IMR-90 (cell line): ENCODE results near the gene ASB14. TPM values are rescaled to one million over a fixed set of nuclear protein-coding genes. Genes with fewer than 3 reads are reported as not detected.

Experiments
- ATAC-seq: fragments of 200-7000 bp; cut with Tn5 transposase; 2 replicates; pipeline ENCODE4 v1.9.1; 2020; ENCODE audit warnings: low read depth, mild to moderate bottlenecking, moderate library complexity
- BruUV-seq: library from RNA; stranded (reverse); fragments of 400-500 nt; replicated peaks from 2 replicates; lab custom pipeline; 2021; lab: Mats Ljungman, UMichigan
- CTCF ChIA-PET: fragments of 300-600 bp; formaldehyde crosslinking; extraction: SDS; loops from one replicate; lab custom pipeline; 2021; ENCODE audit warnings: antibody characterized with exemption; lab: Yijun Ruan, JAX
- POLR2A ChIA-PET: fragments of 300-600 bp; sonication (Branson Sonifier 250); formaldehyde crosslinking; loops from one replicate; lab custom pipeline; 2022; ENCODE audit warnings: antibody characterized with exemption; ENCODE audit not compliant: unreplicated experiment; lab: Charles Lee
- DNase-seq: peaks from one replicate; pipeline ENCODE4 v3.0.0; 2013
- H2AFZ ChIP-seq: replicated peaks from 2 replicates; pipeline ENCODE3; 2013; ENCODE audit warnings: low read length, mild to moderate bottlenecking; ENCODE audit not compliant: poor library complexity
- H2AK5ac ChIP-seq: 2 replicates; pipeline ENCODE4 v1.6.1; 2013; ENCODE audit warnings: low read depth, low read length, inconsistent platforms
- H2AK9ac ChIP-seq: replicated peaks from 2 replicates; pipeline ENCODE3; 2013; ENCODE audit warnings: mild to moderate bottlenecking, low read depth, low read length, moderate library complexity; ENCODE audit not compliant: poor library complexity
- H2BK120ac ChIP-seq: 2 replicates; pipeline ENCODE4 v1.6.1; 2013; ENCODE audit warnings: low read depth, low read length, inconsistent platforms
- H2BK15ac ChIP-seq: 3 replicates; pipeline ENCODE4 v1.6.1; 2013; ENCODE audit warnings: low read depth, low read length, inconsistent platforms
- H2BK20ac ChIP-seq: 2 replicates; pipeline ENCODE4 v1.6.1; 2013; ENCODE audit warnings: low read depth, mild to moderate bottlenecking, inconsistent platforms, low read length, moderate library complexity
- H2BK5ac ChIP-seq: 2 replicates; pipeline ENCODE4 v1.6.1; 2013; ENCODE audit warnings: mild to moderate bottlenecking, low read depth, low read length, inconsistent platforms; ENCODE audit not compliant: poor library complexity, severe bottlenecking
- H3K14ac ChIP-seq: replicated peaks from 2 replicates; pipeline ENCODE4 v1.6.1; 2013; ENCODE audit warnings: low read depth, low read length, inconsistent platforms
- H3K18ac ChIP-seq: 2 replicates; pipeline ENCODE4 v1.6.1; 2013; ENCODE audit warnings: low read depth, low read length, control low read depth
- H3K23ac ChIP-seq: 2 replicates; pipeline ENCODE4 v1.6.1; 2013; ENCODE audit warnings: low read depth, low read length, inconsistent platforms
- H3K27ac ChIP-seq: 2 replicates; pipeline ENCODE4 v1.5.1; 2013; ENCODE audit warnings: mild to moderate bottlenecking, control low read depth, low read length; ENCODE audit not compliant: insufficient read depth
- H3K27me3 ChIP-seq: 2 replicates; pipeline ENCODE4 v1.6.1; 2013; ENCODE audit warnings: low read length; ENCODE audit not compliant: control insufficient read depth, insufficient read depth
- H3K36me3 ChIP-seq: 2 replicates; pipeline ENCODE4 v1.6.1; 2013; ENCODE audit warnings: low read length, mixed read lengths; ENCODE audit not compliant: control insufficient read depth, insufficient read depth
- H3K4ac ChIP-seq: 2 replicates; pipeline ENCODE4 v1.6.1; 2013; ENCODE audit warnings: low read depth, low read length, inconsistent platforms
- H3K4me1 ChIP-seq: 2 replicates; pipeline ENCODE4 v1.6.1; 2013; ENCODE audit warnings: low read length, mixed read lengths; ENCODE audit not compliant: control insufficient read depth, insufficient read depth
- H3K4me2 ChIP-seq: 2 replicates; pipeline ENCODE4 v1.6.1; 2013; ENCODE audit warnings: low read depth, mild to moderate bottlenecking, control low read depth, low read length, moderate library complexity
- H3K4me3 ChIP-seq: 2 replicates; pipeline ENCODE4 v1.5.1; 2013; ENCODE audit warnings: low read depth, mild to moderate bottlenecking, control low read depth, low read length, moderate library complexity; ENCODE audit not compliant: insufficient read depth
- H3K56ac ChIP-seq: 2 replicates; pipeline ENCODE4 v1.6.1; 2013; ENCODE audit warnings: low read length, inconsistent platforms; ENCODE audit not compliant: insufficient read depth; ENCODE audit errors: extremely low read depth
- H3K79me1 ChIP-seq, 2 experiments: 2 replicates each; pipeline ENCODE4 v1.6.1; 2013; ENCODE audit warnings: low read length in 2 of 2, inconsistent platforms in 1 of 2, low read depth in 1 of 2
- H3K9ac ChIP-seq: 2 replicates; pipeline ENCODE4 v1.6.1; 2013; ENCODE audit warnings: low read depth, low read length, control low read depth
- H3K9me1 ChIP-seq: 2 replicates; pipeline ENCODE4 v1.6.1; 2013; ENCODE audit warnings: low read length, inconsistent platforms; ENCODE audit not compliant: insufficient read depth
- H3K9me3 ChIP-seq: 2 replicates; pipeline ENCODE4 v1.6.1; 2013; ENCODE audit warnings: low read length; ENCODE audit not compliant: control insufficient read depth, insufficient read depth
- H4K20me1 ChIP-seq: 2 replicates; pipeline ENCODE4 v1.6.1; 2013; ENCODE audit warnings: low read length, inconsistent platforms; ENCODE audit not compliant: insufficient read depth
- H4K5ac ChIP-seq: 2 replicates; pipeline ENCODE4 v1.6.1; 2013; ENCODE audit warnings: mild to moderate bottlenecking, low read depth, low read length, control low read depth
- H4K8ac ChIP-seq, 2 experiments: 2 replicates each; pipeline ENCODE4 v1.6.1; 2013; ENCODE audit warnings: low read depth in 2 of 2, low read length in 2 of 2, control low read depth in 1 of 2, inconsistent platforms in 1 of 2
- H4K91ac ChIP-seq: 2 replicates; pipeline ENCODE4 v1.6.1; 2013; ENCODE audit warnings: low read depth, low read length, inconsistent platforms; ENCODE audit not compliant: insufficient read depth
- BHLHE40 ChIP-seq: fragments of 150-350 bp; IDR thresholded peaks from 2 replicates; pipeline ENCODE4 v1.6.1; 2016; ENCODE audit warnings: mild to moderate bottlenecking, low read depth, low read length
- CEBPB ChIP-seq: IDR thresholded peaks from 2 replicates; pipeline ENCODE4 v1.6.1; 2012; ENCODE audit warnings: low read depth, low read length, improper control_type of control experiment
- FOS ChIP-seq: fragments of 150-350 bp; IDR thresholded peaks from 2 replicates; pipeline ENCODE4 v1.6.1; 2016; ENCODE audit warnings: low read depth, low read length
- MAFK ChIP-seq: IDR thresholded peaks from 2 replicates; pipeline ENCODE4 v1.6.1; 2012; ENCODE audit warnings: low read depth, low read length, improper control_type of control experiment
- MAZ ChIP-seq: IDR thresholded peaks from 2 replicates; pipeline ENCODE4 v1.6.1; 2012; ENCODE audit warnings: low read depth, mild to moderate bottlenecking, low read length, improper control_type of control experiment, moderate library complexity, borderline replicate concordance
- MXI1 ChIP-seq: IDR thresholded peaks from 2 replicates; pipeline ENCODE4 v1.6.1; 2012; ENCODE audit warnings: low read depth, mild to moderate bottlenecking, low read length, moderate library complexity, borderline replicate concordance
- NFE2L2 ChIP-seq: fragments of 150-350 bp; IDR thresholded peaks from 2 replicates; pipeline ENCODE4 v1.6.1; 2016; ENCODE audit warnings: low read depth, mild to moderate bottlenecking, low read length
- POLR2A ChIP-seq: IDR thresholded peaks from 2 replicates; pipeline ENCODE4 v1.6.1; 2012; ENCODE audit warnings: mild to moderate bottlenecking, low read depth, low read length
- USF2 ChIP-seq: fragments of 150-350 bp; IDR thresholded peaks from 2 replicates; pipeline ENCODE4 v1.6.1; 2017; ENCODE audit warnings: mild to moderate bottlenecking, antibody characterized with exemption, low read length, low read depth
- WGBS, 2 experiments: methylation state at CpG; one replicate each; pipeline versions ENCODE4 v1.1.5 to v1.1.7; 2013; ENCODE audit warnings: missing lambda C conversion rate in 2 of 2; ENCODE audit not compliant: insufficient read length in 1 of 2; ENCODE audit errors: extremely low coverage in 2 of 2; 5-methylcytosine and 5-hydroxymethylcytosine counted together
- dilution Hi-C: fragments of 300-500 bp; cut with HindIII; formaldehyde crosslinking; loops from one replicate; pipeline ENCODE4 v1.14.3; 2018; ENCODE audit warnings: low sequenced_read_pairs; ENCODE audit not compliant: unreplicated experiment
- in situ Hi-C: fragments of 300-500 bp; cut with MboI; formaldehyde crosslinking; loops from 3 replicates; pipeline ENCODE4 v1.14.3; 2019; ENCODE audit warnings: low sequenced_read_pairs, inconsistent platforms, mixed read lengths
- intact Hi-C: fragments of 100-400 bp; cut with micrococcal nuclease; formaldehyde crosslinking; loops from 2 replicates; pipeline ENCODE4 v1.10.0; 2022
- polyA plus RNA-seq, 3 experiments: library from polyadenylated mRNA; depleted of rRNA; stranded (reverse); fragments of >200 nt; gene quantifications; 2 replicates each; pipeline ENCODE4 v1.2.3, GENCODE V29; 2012; ENCODE audit warnings: low replicate concordance in 1 of 3
- total RNA-seq: library from RNA; depleted of rRNA; stranded (reverse); fragments of >200 nt; gene quantifications from 2 replicates; pipeline ENCODE4 v1.2.3, GENCODE V29; 2012
- TF ChIP-seq, protein P1 (sequence below): conservative IDR thresholded peaks from 2 replicates; pipeline ENCODE4 v1.5.1; 2012; ENCODE audit warnings: mild to moderate bottlenecking, low read depth, low read length, improper control_type of control experiment

Gene ASB14
- total and polyA plus RNA-seq, 2 of the 4 experiments (the other 2 are of a cell fraction): not detected

GRCh38 chr3:57275393-57275792 is 17.1 kb downstream of the ASB14 start:
- no TSS peak for BruUV-seq
- Histone ChIP-seq H2AK9ac (no peak overlapping the region), H2BK20ac (no peak overlapping the region), H3K4me1 (no peaks in the 10 kb centered on the region), H2BK15ac (no peak overlapping the region), H4K8ac (no peak overlapping the region), H2BK5ac (no peak overlapping the region), H4K5ac (no peak overlapping the region), H3K79me1 (no peaks in the 10 kb centered on the region), H4K91ac (no peak overlapping the region), H2AFZ (no peak overlapping the region), H3K9me3 (peaks cover 3% of the 10 kb centered on the region; the same call in 1 of the 2 replicates), H3K23ac (no peak overlapping the region), H3K27ac (no peak overlapping the region), H3K14ac (no peak overlapping the region), H3K36me3 (peaks cover 4% of the 10 kb centered on the region; the same call in 1 of the 2 replicates), H3K9ac (no peak overlapping the region), H3K4ac (no peak overlapping the region), H3K27me3 (no peaks in the 10 kb centered on the region), H3K18ac (no peak overlapping the region), H4K20me1 (no peaks in the 10 kb centered on the region), H3K9me1 (peaks cover 3% of the 10 kb centered on the region; the same call in 1 of the 2 replicates), H3K56ac (no peak overlapping the region), H3K4me2 (no peak overlapping the region), H2BK120ac (no peak overlapping the region), H2AK5ac (no peak overlapping the region), H3K4me3 (no peak overlapping the region)
- no peak for DNase-seq
- ChIA-PET CTCF (no interaction called here), POLR2A (no interaction called here)
- TF ChIP-seq MAZ (no peak), NFE2L2 (no peak), MAFK (no peak), CEBPB (no peak), POLR2A (no peak), FOS (no peak), MXI1 (no peak), USF2 (no peak), BHLHE40 (no peak)
- TF ChIP-seq, protein P1, sequence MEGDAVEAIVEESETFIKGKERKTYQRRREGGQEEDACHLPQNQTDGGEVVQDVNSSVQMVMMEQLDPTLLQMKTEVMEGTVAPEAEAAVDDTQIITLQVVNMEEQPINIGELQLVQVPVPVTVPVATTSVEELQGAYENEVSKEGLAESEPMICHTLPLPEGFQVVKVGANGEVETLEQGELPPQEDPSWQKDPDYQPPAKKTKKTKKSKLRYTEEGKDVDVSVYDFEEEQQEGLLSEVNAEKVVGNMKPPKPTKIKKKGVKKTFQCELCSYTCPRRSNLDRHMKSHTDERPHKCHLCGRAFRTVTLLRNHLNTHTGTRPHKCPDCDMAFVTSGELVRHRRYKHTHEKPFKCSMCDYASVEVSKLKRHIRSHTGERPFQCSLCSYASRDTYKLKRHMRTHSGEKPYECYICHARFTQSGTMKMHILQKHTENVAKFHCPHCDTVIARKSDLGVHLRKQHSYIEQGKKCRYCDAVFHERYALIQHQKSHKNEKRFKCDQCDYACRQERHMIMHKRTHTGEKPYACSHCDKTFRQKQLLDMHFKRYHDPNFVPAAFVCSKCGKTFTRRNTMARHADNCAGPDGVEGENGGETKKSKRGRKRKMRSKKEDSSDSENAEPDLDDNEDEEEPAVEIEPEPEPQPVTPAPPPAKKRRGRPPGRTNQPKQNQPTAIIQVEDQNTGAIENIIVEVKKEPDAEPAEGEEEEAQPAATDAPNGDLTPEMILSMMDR: no peak
- intact Hi-C loops (no loop called here), dilution Hi-C loops (no loop called here), in situ Hi-C loops (no loop called here)
- no peak for ATAC-seq
- no CpG with 5 or more reads among the region's 2 CpGs for WGBS, 2 experiments
